HG02885 (cell line): ENCODE results near the gene CDH3.

Experiments used
- ATAC-seq: cut with Tn5 transposase; IDR thresholded peaks from one replicate; pipeline ENCODE4 v1.9.1; 2021; ENCODE audit warnings: mild to moderate bottlenecking; ENCODE audit not compliant: unreplicated experiment, poor library complexity

Gene CDH3

GRCh38 chr16:68644715-68645493 lies at the start of gene CDH3:
Gene CDH3, plus strand, starts transcription at chr16:68645310. Its CDS starts 70 bp downstream, at chr16:68645380.
- ATAC-seq, result no peak

- no peak for ATAC-seq
Observed at GRCh38 chr16:68596266-68596665, 48.8 kb upstream of the CDH3 start.

GRCh38 chr16:68599586-68599985 lies 45.5 kb upstream of the CDH3 start:
- ATAC-seq, result no peak

GRCh38 chr16:68605746-68606145 lies 39.4 kb upstream of the CDH3 start:
- ATAC-seq, result no peak

GRCh38 chr16:68607443-68607842 lies 37.7 kb upstream of the CDH3 start:
- no peak for ATAC-seq

- no peak for ATAC-seq
Observed at GRCh38 chr16:68608330-68608729, 36.8 kb upstream of the CDH3 start.

GRCh38 chr16:68612996-68613395 lies 32.1 kb upstream of the CDH3 start:
- no peak for ATAC-seq

- no peak for ATAC-seq
Observed at GRCh38 chr16:68617734-68618133, 27.4 kb upstream of the CDH3 start.

- no peak for ATAC-seq
Observed at GRCh38 chr16:68626557-68626956, 18.6 kb upstream of the CDH3 start.

GRCh38 chr16:68627951-68628425 lies 17.1 kb upstream of the CDH3 start:
- no peak for ATAC-seq

GRCh38 chr16:68629351-68629910 lies 15.7 kb upstream of the CDH3 start:
- ATAC-seq, result no peak

GRCh38 chr16:68636064-68636560 lies 9.0 kb upstream of the CDH3 start:
- ATAC-seq, result no peak

GRCh38 chr16:68636818-68637217 lies 8.3 kb upstream of the CDH3 start:
- no peak for ATAC-seq

GRCh38 chr16:68640972-68641371 lies 4.1 kb upstream of the CDH3 start:
- ATAC-seq, result no peak

GRCh38 chr16:68642047-68642435 lies 3.1 kb upstream of the CDH3 start:
- ATAC-seq, result no peak

GRCh38 chr16:68642436-68643101 lies 2.5 kb upstream of the CDH3 start:
- ATAC-seq, result no peak

GRCh38 chr16:68643227-68643626 lies 1.9 kb upstream of the CDH3 start:
- ATAC-seq, result no peak

- ATAC-seq, result no peak
Observed at GRCh38 chr16:68643847-68644246, 1.3 kb upstream of the CDH3 start.

- ATAC-seq, result no peak
Observed at GRCh38 chr16:68644296-68644695, 814 bp upstream of the CDH3 start.

- no peak for ATAC-seq
Observed at GRCh38 chr16:68645494-68646388, 631 bp downstream of the CDH3 start.
